Astrocyte (in vitro differentiated cells and primary cell): ENCODE measurements around the gene RMRP. TPM values are rescaled to one million over a fixed set of nuclear protein-coding genes. Genes with fewer than 3 reads are reported as not detected.

Experiments used
- DNase-seq: peaks from one replicate; pipeline ENCODE4 v3.0.0-alpha.2; 2010; ENCODE audit warnings: low read depth
- FAIRE-seq: peaks from 2 replicates; lab custom pipeline; 2011; peaks lifted over from hg19 to GRCh38; lab: Jason Lieb, UNC
- H2AFZ ChIP-seq: 2 replicates; pipeline ENCODE4 v1.6.0; 2012; ENCODE audit warnings: low read depth, low read length, inconsistent platforms
- H3K27ac ChIP-seq: 2 replicates; pipeline ENCODE4 v1.5.1; 2011; ENCODE audit warnings: low read depth, low read length, inconsistent platforms
- H3K27me3 ChIP-seq: 2 replicates; pipeline ENCODE4 v1.6.0; 2011; ENCODE audit warnings: low read length, inconsistent platforms; ENCODE audit not compliant: insufficient read depth
- H3K36me3 ChIP-seq: 2 replicates; pipeline ENCODE4 v1.5.1; 2011; ENCODE audit warnings: low read length, inconsistent platforms; ENCODE audit not compliant: insufficient read depth
- H3K4me1 ChIP-seq: 2 replicates; pipeline ENCODE4 v1.5.1; 2011; ENCODE audit warnings: low read length, inconsistent platforms; ENCODE audit not compliant: insufficient read depth
- H3K4me2 ChIP-seq: 2 replicates; pipeline ENCODE4 v1.6.0; 2012; ENCODE audit warnings: low read length, inconsistent platforms
- H3K4me3 ChIP-seq: 2 replicates; pipeline ENCODE4 v1.5.1; 2011; ENCODE audit warnings: low read depth, mild to moderate bottlenecking, low read length, inconsistent platforms; ENCODE audit not compliant: insufficient read depth
- H3K79me2 ChIP-seq: 2 replicates; pipeline ENCODE4 v1.6.0; 2012; ENCODE audit warnings: mild to moderate bottlenecking, low read length, inconsistent platforms; ENCODE audit not compliant: insufficient read depth
- H3K9ac ChIP-seq: 2 replicates; pipeline ENCODE4 v1.6.0; 2012; ENCODE audit warnings: mild to moderate bottlenecking, low read length, inconsistent platforms
- H3K9me3 ChIP-seq: 2 replicates; pipeline ENCODE4 v1.5.1; 2012; ENCODE audit warnings: low read depth, mild to moderate bottlenecking, low read length, inconsistent platforms; ENCODE audit not compliant: insufficient read depth
- H4K20me1 ChIP-seq: 2 replicates; pipeline ENCODE4 v1.6.0; 2012; ENCODE audit warnings: low read length, inconsistent platforms; ENCODE audit not compliant: insufficient read depth
- H3K27ac Mint-ChIP-seq: one replicate; pipeline ENCODE4 v1.8.0; 2021; ENCODE audit warnings: mild to moderate bottlenecking, mixed read lengths; ENCODE audit not compliant: unreplicated experiment
- H3K27me3 Mint-ChIP-seq: one replicate; pipeline ENCODE4 v1.8.0; 2021; ENCODE audit warnings: low read depth, mixed read lengths; ENCODE audit not compliant: unreplicated experiment
- H3K36me3 Mint-ChIP-seq: one replicate; pipeline ENCODE4 v1.8.0; 2021; ENCODE audit warnings: low read depth, mixed read lengths; ENCODE audit not compliant: unreplicated experiment
- H3K4me1 Mint-ChIP-seq: one replicate; pipeline ENCODE4 v1.8.0; 2021; ENCODE audit warnings: low read depth, mixed read lengths; ENCODE audit not compliant: unreplicated experiment
- H3K4me3 Mint-ChIP-seq: one replicate; pipeline ENCODE4 v1.8.0; 2021; ENCODE audit warnings: mild to moderate bottlenecking, moderate library complexity, mixed read lengths; ENCODE audit not compliant: unreplicated experiment
- H3K9me3 Mint-ChIP-seq: one replicate; pipeline ENCODE4 v1.8.0; 2021; ENCODE audit warnings: mild to moderate bottlenecking, mixed read lengths; ENCODE audit not compliant: unreplicated experiment
- EZH2 ChIP-seq: IDR thresholded peaks from 2 replicates; pipeline ENCODE4 v1.6.1; 2012; ENCODE audit warnings: mild to moderate bottlenecking, low read length, inconsistent platforms; ENCODE audit not compliant: insufficient read depth
- total RNA-seq: library from RNA; stranded (reverse); gene quantifications from 2 replicates; pipeline ENCODE4 v1.2.1, GENCODE V29; 2021
- TF ChIP-seq, protein P1 (sequence below): IDR thresholded peaks from 2 replicates; pipeline ENCODE4 v1.5.1; 2011; ENCODE audit warnings: low read depth, mild to moderate bottlenecking, inconsistent platforms, low read length, moderate library complexity; ENCODE audit not compliant: insufficient read depth

RMRP gene
- total RNA-seq, 1 donor from 2014 or later = 13,402 TPM

DNA sequence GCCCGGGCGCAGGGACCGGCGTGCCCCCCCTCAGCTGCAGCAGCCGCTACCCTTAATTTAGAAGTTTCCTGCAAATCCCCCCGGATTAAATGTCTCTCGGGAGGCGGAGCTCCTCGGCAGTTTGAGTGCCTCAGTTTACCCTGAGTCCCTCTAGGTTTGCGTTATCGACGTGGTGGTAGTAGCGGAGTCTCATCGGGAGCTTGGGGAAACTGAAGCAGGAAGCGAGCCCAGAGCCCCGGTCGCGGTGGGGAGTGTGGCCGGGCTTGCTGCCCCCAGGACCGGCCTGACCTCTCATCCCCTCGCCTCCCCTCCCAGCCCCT, 32.4 kb upstream of the RMRP start:
- peaks cover 23% of the 10 kb centered on the region for H3K4me1 Mint-ChIP-seq
- H3K9me3 Mint-ChIP-seq = no peaks in the 10 kb centered on the region
- peaks cover 44% of the 10 kb centered on the region for H4K20me1 ChIP-seq
- H3K79me2 ChIP-seq = peaks cover 51% of the 10 kb centered on the region
- H3K4me1 ChIP-seq = peaks cover 40% of the 10 kb centered on the region
- DNase-seq (peak; percentile 55), FAIRE-seq (no peak)
- H3K27me3 ChIP-seq = no peaks in the 10 kb centered on the region
- peaks cover 29% of the 10 kb centered on the region for H3K36me3 ChIP-seq
- H3K27ac ChIP-seq = peak overlapping the region; percentile 78
- peak overlapping the region; percentile 96 for H3K9ac ChIP-seq
- peaks cover 16% of the 10 kb centered on the region for H3K36me3 Mint-ChIP-seq
- H3K4me3 Mint-ChIP-seq = peak overlapping the region; percentile 81
- H3K9me3 ChIP-seq = no peaks in the 10 kb centered on the region
- peak overlapping the region; percentile 97 for H3K4me3 ChIP-seq
- no peak overlapping the region for H2AFZ ChIP-seq
- no peak for TF ChIP-seq EZH2
- TF ChIP-seq, protein P1, sequence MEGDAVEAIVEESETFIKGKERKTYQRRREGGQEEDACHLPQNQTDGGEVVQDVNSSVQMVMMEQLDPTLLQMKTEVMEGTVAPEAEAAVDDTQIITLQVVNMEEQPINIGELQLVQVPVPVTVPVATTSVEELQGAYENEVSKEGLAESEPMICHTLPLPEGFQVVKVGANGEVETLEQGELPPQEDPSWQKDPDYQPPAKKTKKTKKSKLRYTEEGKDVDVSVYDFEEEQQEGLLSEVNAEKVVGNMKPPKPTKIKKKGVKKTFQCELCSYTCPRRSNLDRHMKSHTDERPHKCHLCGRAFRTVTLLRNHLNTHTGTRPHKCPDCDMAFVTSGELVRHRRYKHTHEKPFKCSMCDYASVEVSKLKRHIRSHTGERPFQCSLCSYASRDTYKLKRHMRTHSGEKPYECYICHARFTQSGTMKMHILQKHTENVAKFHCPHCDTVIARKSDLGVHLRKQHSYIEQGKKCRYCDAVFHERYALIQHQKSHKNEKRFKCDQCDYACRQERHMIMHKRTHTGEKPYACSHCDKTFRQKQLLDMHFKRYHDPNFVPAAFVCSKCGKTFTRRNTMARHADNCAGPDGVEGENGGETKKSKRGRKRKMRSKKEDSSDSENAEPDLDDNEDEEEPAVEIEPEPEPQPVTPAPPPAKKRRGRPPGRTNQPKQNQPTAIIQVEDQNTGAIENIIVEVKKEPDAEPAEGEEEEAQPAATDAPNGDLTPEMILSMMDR = no peak
- H3K27me3 Mint-ChIP-seq = no peaks in the 10 kb centered on the region
- H3K4me2 ChIP-seq = peak overlapping the region; percentile 100
- peak overlapping the region; percentile 90 for H3K27ac Mint-ChIP-seq

DNA sequence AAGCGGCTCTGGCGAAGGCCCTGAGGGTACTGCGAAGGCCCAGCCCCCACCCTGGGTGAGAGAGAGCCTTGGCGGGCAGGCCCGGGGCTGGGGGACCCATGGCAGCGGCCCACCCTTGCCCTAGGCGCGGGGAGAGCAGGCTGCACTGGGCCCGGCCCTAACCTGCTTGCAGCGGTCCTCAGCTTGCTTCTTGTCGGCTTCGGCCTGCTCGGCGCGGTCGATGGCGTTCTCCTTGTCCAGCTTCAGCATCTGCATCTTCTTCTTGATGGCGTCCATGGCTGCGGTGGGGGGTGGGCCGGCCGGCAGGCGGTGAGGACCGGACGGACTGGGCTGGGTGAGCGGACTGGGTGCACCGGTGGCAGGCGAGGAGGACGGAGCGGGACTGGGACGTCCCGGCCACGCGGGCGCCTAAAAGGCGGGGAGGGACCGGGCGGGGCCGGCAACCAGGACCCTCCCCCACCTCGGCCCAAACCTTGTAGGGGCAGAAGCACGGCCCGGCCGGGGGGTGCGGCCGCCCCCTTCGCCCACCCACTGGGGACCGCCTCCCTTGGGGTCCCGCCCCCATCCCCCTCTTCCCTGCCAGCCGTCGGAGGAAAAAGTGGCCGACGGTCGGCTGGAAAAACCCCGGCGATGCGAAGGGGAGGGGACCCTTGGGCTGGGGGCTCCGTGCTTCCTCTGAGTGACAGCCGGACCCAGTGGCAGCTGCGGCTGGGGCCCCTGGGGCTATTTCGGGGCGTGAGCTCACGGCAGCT, 31.9 kb upstream of the RMRP start, which contains the start of gene TPM2:
TSS of gene TPM2 (minus strand) at position 384 of the 752 bp plus-strand sequence. CDS start at position 276, 108 bp downstream.
- peaks cover 33% of the 10 kb centered on the region for H3K36me3 ChIP-seq
- H3K4me2 ChIP-seq = peak within 1 kb of the TSS; percentile 100
- no peaks in the 10 kb centered on the region for H3K27me3 ChIP-seq
- H2AFZ ChIP-seq = no peak within 1 kb of the TSS
- peaks cover 56% of the 10 kb centered on the region for H3K79me2 ChIP-seq
- H3K4me1 ChIP-seq = peaks cover 40% of the 10 kb centered on the region
- TF ChIP-seq, protein P1 = no peak
- no peak for TF ChIP-seq EZH2
- H3K4me1 Mint-ChIP-seq = peaks cover 24% of the 10 kb centered on the region
- peak within 1 kb of the TSS; percentile 90 for H3K27ac Mint-ChIP-seq
- H3K9ac ChIP-seq = peak within 1 kb of the TSS; percentile 96
- peak within 1 kb of the TSS; percentile 78 for H3K27ac ChIP-seq
- FAIRE-seq (no peak), DNase-seq (peak; percentile 79)
- H3K9me3 ChIP-seq = no peaks in the 10 kb centered on the region
- H3K27me3 Mint-ChIP-seq = no peaks in the 10 kb centered on the region
- H3K4me3 ChIP-seq = peak within 1 kb of the TSS; percentile 97
- peaks cover 17% of the 10 kb centered on the region for H3K36me3 Mint-ChIP-seq
- H4K20me1 ChIP-seq = peaks cover 50% of the 10 kb centered on the region
- H3K9me3 Mint-ChIP-seq = no peaks in the 10 kb centered on the region
- H3K4me3 Mint-ChIP-seq = peak within 1 kb of the TSS; percentile 94
